ENCODE measurements around the gene ADM5.

GRCh38 chr19:49645592-49645991, 43.8 kb upstream of the ADM5 start:
- no peak for TF ChIP-seq CTCF (IDR thresholded peaks at IDR 0.05)
- TF ChIP-seq POLR2A (IDR thresholded peaks at IDR 0.05): no peak
